ENCODE measurements around the gene NR6A1. TPM values are rescaled to one million over a fixed set of nuclear protein-coding genes. Genes with fewer than 3 reads are reported as not detected.

The NR6A1 gene
- total RNA-seq, 1 donor from 2014 or later: 63.8 TPM

DNA sequence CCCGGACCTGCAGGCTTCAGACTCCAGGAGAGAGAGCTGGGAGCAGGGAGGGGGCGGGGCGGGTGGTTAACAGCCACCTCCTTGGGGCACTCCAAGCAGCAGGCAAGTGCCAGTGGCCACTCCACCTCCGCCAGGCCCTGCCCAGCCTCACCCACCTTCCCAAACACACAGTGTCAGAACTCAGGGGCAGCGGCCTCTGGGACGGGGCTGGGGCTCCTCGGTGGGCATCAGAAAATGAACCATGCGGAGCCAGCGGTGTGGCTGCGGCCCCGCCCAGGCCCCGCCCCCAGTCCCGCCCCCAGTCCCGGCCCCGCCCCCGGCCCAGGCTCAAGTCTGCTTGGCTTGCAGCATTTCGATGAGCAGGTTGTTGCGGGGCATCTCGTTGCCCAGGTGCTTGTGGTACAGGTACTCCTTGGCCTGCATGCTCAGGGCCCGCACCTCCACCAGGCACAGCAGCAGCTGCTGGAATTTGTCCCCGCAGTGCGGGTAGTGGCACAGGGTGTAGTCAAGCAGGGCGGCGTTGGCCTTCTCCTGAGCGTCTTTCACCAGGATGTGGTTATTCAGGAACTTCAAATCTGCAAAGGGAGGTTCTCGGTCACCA lies 288.6 kb downstream of the NR6A1 start:
- no peak for DNase-seq (ENCODE audit: low spot score)
- no peaks in the 10 kb centered on the region for H3K4me1 Mint-ChIP-seq (ENCODE audit: unreplicated experiment)
- TF ChIP-seq, protein P1, sequence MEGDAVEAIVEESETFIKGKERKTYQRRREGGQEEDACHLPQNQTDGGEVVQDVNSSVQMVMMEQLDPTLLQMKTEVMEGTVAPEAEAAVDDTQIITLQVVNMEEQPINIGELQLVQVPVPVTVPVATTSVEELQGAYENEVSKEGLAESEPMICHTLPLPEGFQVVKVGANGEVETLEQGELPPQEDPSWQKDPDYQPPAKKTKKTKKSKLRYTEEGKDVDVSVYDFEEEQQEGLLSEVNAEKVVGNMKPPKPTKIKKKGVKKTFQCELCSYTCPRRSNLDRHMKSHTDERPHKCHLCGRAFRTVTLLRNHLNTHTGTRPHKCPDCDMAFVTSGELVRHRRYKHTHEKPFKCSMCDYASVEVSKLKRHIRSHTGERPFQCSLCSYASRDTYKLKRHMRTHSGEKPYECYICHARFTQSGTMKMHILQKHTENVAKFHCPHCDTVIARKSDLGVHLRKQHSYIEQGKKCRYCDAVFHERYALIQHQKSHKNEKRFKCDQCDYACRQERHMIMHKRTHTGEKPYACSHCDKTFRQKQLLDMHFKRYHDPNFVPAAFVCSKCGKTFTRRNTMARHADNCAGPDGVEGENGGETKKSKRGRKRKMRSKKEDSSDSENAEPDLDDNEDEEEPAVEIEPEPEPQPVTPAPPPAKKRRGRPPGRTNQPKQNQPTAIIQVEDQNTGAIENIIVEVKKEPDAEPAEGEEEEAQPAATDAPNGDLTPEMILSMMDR (IDR thresholded peaks at IDR 0.05; ENCODE audit: unreplicated experiment): no peak
- no peaks in the 10 kb centered on the region for H3K36me3 Mint-ChIP-seq (ENCODE audit: low read depth, unreplicated experiment)
- H3K27ac Mint-ChIP-seq (ENCODE audit: unreplicated experiment): no peak overlapping the region
- H3K27me3 Mint-ChIP-seq (ENCODE audit: unreplicated experiment): peaks cover 13% of the 10 kb centered on the region
- no peaks in the 10 kb centered on the region for H3K9me3 Mint-ChIP-seq (ENCODE audit: unreplicated experiment)
- H3K4me3 Mint-ChIP-seq (ENCODE audit: unreplicated experiment): no peak overlapping the region

DNA sequence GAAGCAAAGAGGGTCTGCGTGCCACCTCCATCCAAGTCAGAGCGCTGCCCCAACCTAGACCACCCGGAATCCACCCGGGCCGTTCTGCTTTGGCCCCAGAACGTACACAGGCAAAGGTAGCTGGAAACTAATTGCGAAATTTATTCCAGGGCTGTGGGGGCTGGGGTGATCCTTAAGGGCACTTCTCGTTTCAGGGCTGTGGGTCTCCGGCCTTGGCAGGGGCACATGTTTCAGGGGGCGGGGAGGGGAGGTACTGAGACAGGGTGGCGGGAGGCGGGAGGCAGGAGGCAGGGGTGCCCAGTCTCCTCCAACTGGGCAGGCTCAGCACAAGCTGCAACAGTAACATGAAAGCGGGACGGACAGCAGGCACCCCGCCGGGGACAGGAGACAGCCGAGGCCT lies 290.0 kb downstream of the NR6A1 start:
- H3K27ac Mint-ChIP-seq (ENCODE audit: unreplicated experiment): no peak overlapping the region
- peaks cover 11% of the 10 kb centered on the region for H3K27me3 Mint-ChIP-seq (ENCODE audit: unreplicated experiment)
- no peaks in the 10 kb centered on the region for H3K36me3 Mint-ChIP-seq (ENCODE audit: low read depth, unreplicated experiment)
- H3K4me1 Mint-ChIP-seq (ENCODE audit: unreplicated experiment): no peaks in the 10 kb centered on the region
- TF ChIP-seq, protein P1 (IDR thresholded peaks at IDR 0.05; ENCODE audit: unreplicated experiment): no peak
- DNase-seq (ENCODE audit: low spot score): no peak
- H3K9me3 Mint-ChIP-seq (ENCODE audit: unreplicated experiment): no peaks in the 10 kb centered on the region
- H3K4me3 Mint-ChIP-seq (ENCODE audit: unreplicated experiment): no peak overlapping the region

DNA sequence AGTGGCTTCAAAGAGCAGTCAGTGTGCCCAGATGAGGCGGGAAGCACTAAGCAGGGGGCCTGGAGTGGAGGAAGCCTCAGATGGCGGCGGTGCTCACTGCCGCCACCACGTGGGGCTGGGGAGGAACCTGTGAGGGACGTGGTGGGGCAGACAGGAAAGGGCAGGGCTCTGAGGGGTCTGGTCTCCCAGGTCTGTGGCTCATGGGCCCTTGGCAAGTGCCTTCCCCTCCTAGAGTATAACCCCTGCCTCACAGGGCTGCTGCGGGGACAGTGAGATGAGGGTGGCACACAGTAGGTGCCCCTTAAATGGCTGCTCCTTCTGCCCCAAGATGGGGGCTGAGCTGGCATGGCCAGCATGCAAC lies 290.5 kb downstream of the NR6A1 start:
- no peak overlapping the region for H3K27ac Mint-ChIP-seq (ENCODE audit: unreplicated experiment)
- no peak overlapping the region for H3K4me3 Mint-ChIP-seq (ENCODE audit: unreplicated experiment)
- H3K27me3 Mint-ChIP-seq (ENCODE audit: unreplicated experiment): peaks cover 10% of the 10 kb centered on the region
- TF ChIP-seq, protein P1 (IDR thresholded peaks at IDR 0.05; ENCODE audit: unreplicated experiment): no peak
- DNase-seq (ENCODE audit: low spot score): peak; percentile 63
- H3K36me3 Mint-ChIP-seq (ENCODE audit: low read depth, unreplicated experiment): no peaks in the 10 kb centered on the region
- H3K9me3 Mint-ChIP-seq (ENCODE audit: unreplicated experiment): no peaks in the 10 kb centered on the region
- H3K4me1 Mint-ChIP-seq (ENCODE audit: unreplicated experiment): no peaks in the 10 kb centered on the region

DNA sequence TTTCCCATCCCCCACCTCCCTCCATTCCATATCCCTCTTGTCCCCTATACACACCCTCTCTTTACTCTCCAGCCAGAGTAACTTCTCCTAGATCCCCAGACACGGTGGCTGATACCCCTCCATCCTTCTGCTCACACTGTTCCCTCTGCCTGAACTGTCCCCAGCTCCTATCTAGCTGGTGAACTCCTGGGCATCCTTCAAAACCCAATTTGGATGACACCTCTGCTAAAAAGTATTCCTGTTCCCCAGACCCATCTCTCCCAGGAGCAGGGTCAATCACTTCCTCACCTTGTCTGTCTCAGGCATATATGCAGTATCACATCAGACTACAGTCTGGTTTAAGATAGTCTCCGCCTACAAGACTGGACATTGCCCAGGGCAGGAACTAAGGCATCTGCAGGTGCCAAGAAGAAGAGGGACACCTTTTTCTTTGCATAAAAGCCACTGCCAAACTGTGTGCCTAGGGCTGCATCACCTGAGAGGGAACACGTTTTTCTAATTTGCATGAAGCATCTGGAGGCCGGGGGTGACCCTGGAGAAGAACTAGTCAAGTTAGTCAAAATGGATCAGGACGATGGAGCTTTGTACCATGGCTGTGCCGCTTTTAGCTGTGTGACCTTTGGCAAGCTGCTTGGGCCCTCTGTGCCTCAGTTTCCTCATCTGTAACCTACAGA lies 291.0 kb downstream of the NR6A1 start:
- Mint-ChIP-seq H3K36me3 (ENCODE audit: low read depth, unreplicated experiment) (no peaks in the 10 kb centered on the region), H3K9me3 (ENCODE audit: unreplicated experiment) (no peaks in the 10 kb centered on the region), H3K27me3 (ENCODE audit: unreplicated experiment) (peaks cover 7% of the 10 kb centered on the region), H3K27ac (ENCODE audit: unreplicated experiment) (no peak overlapping the region), H3K4me3 (ENCODE audit: unreplicated experiment) (peak overlapping the region; percentile 8), H3K4me1 (ENCODE audit: unreplicated experiment) (no peaks in the 10 kb centered on the region)
- TF ChIP-seq, protein P1 (IDR thresholded peaks at IDR 0.05; ENCODE audit: unreplicated experiment): no peak
- DNase-seq (ENCODE audit: low spot score): no peak

DNA sequence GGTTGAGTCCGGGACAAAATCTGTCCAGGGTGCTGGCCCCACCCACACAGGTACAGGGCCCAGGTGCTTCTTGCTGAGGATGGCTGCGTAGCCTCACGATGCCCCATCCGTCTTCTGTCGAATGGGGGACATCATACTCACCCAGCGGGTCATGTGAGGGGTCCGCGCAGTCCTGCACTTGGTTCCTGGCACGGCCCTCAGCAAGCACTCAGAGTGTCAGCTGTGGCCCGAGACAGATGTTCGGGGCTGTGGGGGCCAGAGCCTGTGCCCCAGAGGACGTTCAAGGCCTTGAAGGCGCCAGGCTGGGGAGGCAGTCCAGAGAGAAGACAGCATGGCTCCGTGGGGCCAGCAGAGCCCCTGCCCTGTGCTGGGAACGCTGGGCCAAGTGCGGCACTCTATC lies 291.7 kb downstream of the NR6A1 start:
- TF ChIP-seq, protein P1 (IDR thresholded peaks at IDR 0.05; ENCODE audit: unreplicated experiment): no peak

More for the DNA sequence above, 291.7 kb downstream of the NR6A1 start:
- no peaks in the 10 kb centered on the region for H3K9me3 Mint-ChIP-seq (ENCODE audit: unreplicated experiment)
- H3K36me3 Mint-ChIP-seq (ENCODE audit: low read depth, unreplicated experiment): no peaks in the 10 kb centered on the region
- H3K4me1 Mint-ChIP-seq (ENCODE audit: unreplicated experiment): no peaks in the 10 kb centered on the region
- H3K4me3 Mint-ChIP-seq (ENCODE audit: unreplicated experiment): no peak overlapping the region
- H3K27me3 Mint-ChIP-seq (ENCODE audit: unreplicated experiment): peaks cover 7% of the 10 kb centered on the region
- DNase-seq (ENCODE audit: low spot score): no peak
- no peak overlapping the region for H3K27ac Mint-ChIP-seq (ENCODE audit: unreplicated experiment)

Measured in endothelial cell (in vitro differentiated cells).